ENCODE results near the gene CMPK1.

CMPK1 gene

DNA sequence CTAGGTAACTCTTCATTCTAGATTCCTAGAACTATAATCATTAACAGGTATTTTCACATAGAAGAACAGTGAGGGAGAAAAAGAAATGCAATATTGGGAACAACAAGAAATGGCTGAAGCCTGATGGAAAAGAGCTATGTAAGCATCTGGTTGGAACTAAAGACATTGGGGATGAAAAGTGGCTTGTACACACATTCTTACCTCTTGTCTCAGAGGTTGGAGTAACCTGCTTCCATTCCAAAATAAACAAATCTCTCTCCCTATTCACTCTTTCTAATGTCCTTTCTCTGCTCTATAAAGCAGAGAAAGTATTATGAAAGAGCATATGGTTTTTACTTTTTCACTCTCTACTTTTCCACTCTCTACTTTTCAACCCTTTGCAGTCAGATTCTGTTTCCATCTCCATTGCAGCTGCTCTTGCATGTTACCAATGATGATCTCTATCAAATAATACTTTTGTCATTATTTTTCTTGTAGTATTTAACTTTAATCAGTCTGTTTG, 37.5 kb downstream of the CMPK1 start:
- H4K20me1 ChIP-seq (ENCODE audit: insufficient read depth, low read length, poor library complexity, severe bottlenecking), result peaks cover 8% of the 10 kb centered on the region
- H3K9ac ChIP-seq (ENCODE audit: low read depth, low read length, poor library complexity, severe bottlenecking), result no peak overlapping the region
- peaks cover 4% of the 10 kb centered on the region; the same call in 1 of the 2 replicates for H3K79me2 ChIP-seq (ENCODE audit: insufficient read depth, low read length)
- H3K4me3 ChIP-seq (ENCODE audit: low read length, poor library complexity, severe bottlenecking), result no peak overlapping the region
- no peak overlapping the region for H2AFZ ChIP-seq (ENCODE audit: low read length)
- H3K4me2 ChIP-seq (ENCODE audit: low read depth, low read length, poor library complexity, severe bottlenecking), result no peak overlapping the region
- no peaks in the 10 kb centered on the region for H3K9me3 ChIP-seq (ENCODE audit: insufficient read depth, low read depth, low read length)
- no peaks in the 10 kb centered on the region for H3F3A ChIP-seq (ENCODE audit: low read depth)
- H3K27me3 ChIP-seq (ENCODE audit: insufficient read depth, low read length, poor library complexity, severe bottlenecking), result no peaks in the 10 kb centered on the region
- H3K36me3 ChIP-seq (ENCODE audit: insufficient read depth, low read length), result peaks cover 64% of the 10 kb centered on the region
- H3K9me2 ChIP-seq (replicated peaks; ENCODE audit: low read depth, low read length), result no peaks in the 10 kb centered on the region
- H3K4me1 ChIP-seq (ENCODE audit: insufficient read depth, low read length, poor library complexity, severe bottlenecking), result no peaks in the 10 kb centered on the region
- no peak for TF ChIP-seq EZH2phosphoT487 (IDR thresholded peaks at IDR 0.05; ENCODE audit: borderline replicate concordance)
- TF ChIP-seq, protein P1, sequence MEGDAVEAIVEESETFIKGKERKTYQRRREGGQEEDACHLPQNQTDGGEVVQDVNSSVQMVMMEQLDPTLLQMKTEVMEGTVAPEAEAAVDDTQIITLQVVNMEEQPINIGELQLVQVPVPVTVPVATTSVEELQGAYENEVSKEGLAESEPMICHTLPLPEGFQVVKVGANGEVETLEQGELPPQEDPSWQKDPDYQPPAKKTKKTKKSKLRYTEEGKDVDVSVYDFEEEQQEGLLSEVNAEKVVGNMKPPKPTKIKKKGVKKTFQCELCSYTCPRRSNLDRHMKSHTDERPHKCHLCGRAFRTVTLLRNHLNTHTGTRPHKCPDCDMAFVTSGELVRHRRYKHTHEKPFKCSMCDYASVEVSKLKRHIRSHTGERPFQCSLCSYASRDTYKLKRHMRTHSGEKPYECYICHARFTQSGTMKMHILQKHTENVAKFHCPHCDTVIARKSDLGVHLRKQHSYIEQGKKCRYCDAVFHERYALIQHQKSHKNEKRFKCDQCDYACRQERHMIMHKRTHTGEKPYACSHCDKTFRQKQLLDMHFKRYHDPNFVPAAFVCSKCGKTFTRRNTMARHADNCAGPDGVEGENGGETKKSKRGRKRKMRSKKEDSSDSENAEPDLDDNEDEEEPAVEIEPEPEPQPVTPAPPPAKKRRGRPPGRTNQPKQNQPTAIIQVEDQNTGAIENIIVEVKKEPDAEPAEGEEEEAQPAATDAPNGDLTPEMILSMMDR (conservative IDR thresholded peaks at IDR 0.05; ENCODE audit: low read length), result no peak

DNA sequence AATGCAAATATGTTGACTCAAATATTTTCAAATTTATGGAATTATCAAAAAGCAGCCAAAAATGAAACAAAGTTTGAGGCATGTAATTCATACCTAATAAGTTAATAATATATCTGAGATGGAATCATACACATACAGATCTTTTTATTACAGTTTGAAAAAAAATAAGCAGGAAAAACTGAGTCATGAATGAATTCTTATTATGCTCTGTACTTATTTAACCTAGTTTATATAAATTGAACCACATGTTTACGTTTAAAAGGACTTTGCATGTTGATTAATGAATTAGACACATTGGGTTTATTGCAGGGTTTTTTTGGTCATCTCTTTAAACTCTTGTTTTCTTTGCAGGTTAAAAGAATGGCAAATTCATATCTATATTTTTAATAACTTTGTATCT, 40.9 kb downstream of the CMPK1 start:
- H3K9me2 ChIP-seq (replicated peaks; ENCODE audit: low read depth, low read length), result no peaks in the 10 kb centered on the region
- no peaks in the 10 kb centered on the region for H3K4me1 ChIP-seq (ENCODE audit: insufficient read depth, low read length, poor library complexity, severe bottlenecking)
- H3K36me3 ChIP-seq (ENCODE audit: insufficient read depth, low read length), result peaks cover 77% of the 10 kb centered on the region
- H3K9ac ChIP-seq (ENCODE audit: low read depth, low read length, poor library complexity, severe bottlenecking), result no peak overlapping the region
- no peak overlapping the region for H3K4me3 ChIP-seq (ENCODE audit: low read length, poor library complexity, severe bottlenecking)
- TF ChIP-seq EZH2phosphoT487 (IDR thresholded peaks at IDR 0.05; ENCODE audit: borderline replicate concordance), result no peak
- TF ChIP-seq, protein P1 (conservative IDR thresholded peaks at IDR 0.05; ENCODE audit: low read length), result no peak
- H3K79me2 ChIP-seq (ENCODE audit: insufficient read depth, low read length), result no peaks in the 10 kb centered on the region
- H4K20me1 ChIP-seq (ENCODE audit: insufficient read depth, low read length, poor library complexity, severe bottlenecking), result no peaks in the 10 kb centered on the region
- no peaks in the 10 kb centered on the region for H3F3A ChIP-seq (ENCODE audit: low read depth)
- H3K4me2 ChIP-seq (ENCODE audit: low read depth, low read length, poor library complexity, severe bottlenecking), result no peak overlapping the region
- no peaks in the 10 kb centered on the region for H3K27me3 ChIP-seq (ENCODE audit: insufficient read depth, low read length, poor library complexity, severe bottlenecking)
- H2AFZ ChIP-seq (ENCODE audit: low read length), result no peak overlapping the region
- no peaks in the 10 kb centered on the region for H3K9me3 ChIP-seq (ENCODE audit: insufficient read depth, low read depth, low read length)

DNA sequence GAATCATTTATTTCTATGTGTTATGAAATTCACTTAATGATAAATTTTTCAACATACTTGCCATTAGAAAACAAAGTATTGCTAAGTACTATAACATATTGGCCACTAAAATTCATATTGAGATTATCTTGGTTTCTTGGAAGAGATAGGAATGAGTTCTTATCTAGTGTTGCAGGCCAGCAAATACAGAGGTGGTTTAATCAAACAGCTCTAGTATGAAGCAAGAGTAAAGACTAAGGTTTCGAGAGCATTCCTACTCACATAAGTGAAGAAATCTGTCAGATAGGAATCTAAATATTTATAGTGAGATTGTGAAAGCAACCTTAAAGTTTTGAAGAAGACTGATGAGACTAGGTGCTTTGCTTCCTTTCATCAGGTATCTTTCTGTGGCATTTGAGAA, 44.6 kb downstream of the CMPK1 start:
- Histone ChIP-seq H3K9me2 (replicated peaks; ENCODE audit: low read depth, low read length) (no peaks in the 10 kb centered on the region), H4K20me1 (ENCODE audit: insufficient read depth, low read length, poor library complexity, severe bottlenecking) (no peaks in the 10 kb centered on the region), H3K79me2 (ENCODE audit: insufficient read depth, low read length) (no peaks in the 10 kb centered on the region), H3K4me2 (ENCODE audit: low read depth, low read length, poor library complexity, severe bottlenecking) (no peak overlapping the region), H3K9ac (ENCODE audit: low read depth, low read length, poor library complexity, severe bottlenecking) (no peak overlapping the region), H3K4me3 (ENCODE audit: low read length, poor library complexity, severe bottlenecking) (no peak overlapping the region), H3F3A (ENCODE audit: low read depth) (no peaks in the 10 kb centered on the region), H3K36me3 (ENCODE audit: insufficient read depth, low read length) (peaks cover 69% of the 10 kb centered on the region), H2AFZ (ENCODE audit: low read length) (no peak overlapping the region), H3K4me1 (ENCODE audit: insufficient read depth, low read length, poor library complexity, severe bottlenecking) (no peaks in the 10 kb centered on the region), H3K9me3 (ENCODE audit: insufficient read depth, low read depth, low read length) (no peaks in the 10 kb centered on the region), H3K27me3 (ENCODE audit: insufficient read depth, low read length, poor library complexity, severe bottlenecking) (no peaks in the 10 kb centered on the region)
- no peak for TF ChIP-seq EZH2phosphoT487 (IDR thresholded peaks at IDR 0.05; ENCODE audit: borderline replicate concordance)
- TF ChIP-seq, protein P1 (conservative IDR thresholded peaks at IDR 0.05; ENCODE audit: low read length), result no peak

All from Loucy (cell line).